GM13977 (cell line): Measurements from ENCODE around the gene DEAF1.
A peak's percentile ranks its signal among the peaks of the same experiment; 100 is the strongest.

Source experiments
- DNase-seq: peaks from one replicate; pipeline ENCODE4 v3.0.0; 2012; ENCODE audit warnings: low spot score
- in situ Hi-C: fragments of 300-500 bp; cut with MboI; formaldehyde crosslinking; loops from one replicate; pipeline ENCODE4 v1.12.0; 2022; ENCODE audit warnings: low sequenced_read_pairs, low pct_unique_long_range_greater_than_20kb, mixed read lengths, inconsistent platforms; ENCODE audit not compliant: unreplicated experiment
- TF ChIP-seq, protein P1 (sequence below): IDR thresholded peaks from 2 replicates; pipeline ENCODE4 v1.5.1; 2012; ENCODE audit warnings: mild to moderate bottlenecking, control low read depth; ENCODE audit not compliant: insufficient read depth; ENCODE audit errors: extremely low read depth, missing control alignments

DEAF1 gene

DNA sequence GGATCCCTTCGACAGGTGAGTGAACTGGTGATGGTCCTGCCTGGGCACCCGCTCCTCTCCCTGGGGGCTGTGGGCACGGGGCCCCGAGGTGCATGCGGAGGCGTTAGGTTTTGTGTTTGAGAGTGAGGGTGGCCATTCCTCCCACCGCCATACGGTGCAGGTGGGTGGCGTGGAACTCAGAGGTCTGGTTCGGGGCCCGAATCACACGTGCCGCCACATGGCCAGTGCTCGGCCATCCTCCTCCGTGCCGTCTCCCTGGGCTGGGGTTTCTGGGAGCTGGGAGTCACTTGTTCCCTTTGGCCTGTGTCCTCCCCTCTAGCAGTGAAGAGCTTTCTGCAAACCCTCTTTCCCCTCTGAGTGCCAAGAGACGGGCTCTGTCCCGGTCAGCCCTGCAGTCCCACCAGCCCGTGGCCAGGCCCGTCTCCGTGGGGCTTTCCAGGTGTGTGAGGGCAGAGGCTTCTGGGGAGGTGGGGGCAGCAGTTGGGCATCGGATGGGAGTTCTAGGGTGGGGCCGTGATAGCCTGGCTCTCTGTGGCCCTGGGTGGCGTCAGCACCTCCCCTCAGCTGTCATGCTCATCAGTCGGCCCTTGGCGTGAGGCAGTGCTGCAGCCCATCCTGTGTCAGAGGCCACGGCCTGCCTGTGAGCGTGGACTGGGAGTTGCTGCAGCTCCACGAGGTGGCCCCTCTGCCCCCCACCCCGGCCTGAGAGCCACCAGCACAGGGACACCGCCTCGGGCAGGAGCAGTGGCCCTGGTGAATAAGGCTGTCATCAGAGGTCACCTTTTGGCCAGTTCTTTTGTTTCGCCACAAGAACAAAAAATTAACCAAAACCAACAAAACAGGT is 89.5 kb downstream of the DEAF1 start:
- DNase-seq, result no peak
- in situ Hi-C loops, result no loop called here

GRCh38 chr11:603154-603553 is 91.9 kb downstream of the DEAF1 start:
- in situ Hi-C loops, result no loop called here

More for the DNA sequence above, 89.5 kb downstream of the DEAF1 start:
- TF ChIP-seq, protein P1, sequence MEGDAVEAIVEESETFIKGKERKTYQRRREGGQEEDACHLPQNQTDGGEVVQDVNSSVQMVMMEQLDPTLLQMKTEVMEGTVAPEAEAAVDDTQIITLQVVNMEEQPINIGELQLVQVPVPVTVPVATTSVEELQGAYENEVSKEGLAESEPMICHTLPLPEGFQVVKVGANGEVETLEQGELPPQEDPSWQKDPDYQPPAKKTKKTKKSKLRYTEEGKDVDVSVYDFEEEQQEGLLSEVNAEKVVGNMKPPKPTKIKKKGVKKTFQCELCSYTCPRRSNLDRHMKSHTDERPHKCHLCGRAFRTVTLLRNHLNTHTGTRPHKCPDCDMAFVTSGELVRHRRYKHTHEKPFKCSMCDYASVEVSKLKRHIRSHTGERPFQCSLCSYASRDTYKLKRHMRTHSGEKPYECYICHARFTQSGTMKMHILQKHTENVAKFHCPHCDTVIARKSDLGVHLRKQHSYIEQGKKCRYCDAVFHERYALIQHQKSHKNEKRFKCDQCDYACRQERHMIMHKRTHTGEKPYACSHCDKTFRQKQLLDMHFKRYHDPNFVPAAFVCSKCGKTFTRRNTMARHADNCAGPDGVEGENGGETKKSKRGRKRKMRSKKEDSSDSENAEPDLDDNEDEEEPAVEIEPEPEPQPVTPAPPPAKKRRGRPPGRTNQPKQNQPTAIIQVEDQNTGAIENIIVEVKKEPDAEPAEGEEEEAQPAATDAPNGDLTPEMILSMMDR, result no peak

DNA sequence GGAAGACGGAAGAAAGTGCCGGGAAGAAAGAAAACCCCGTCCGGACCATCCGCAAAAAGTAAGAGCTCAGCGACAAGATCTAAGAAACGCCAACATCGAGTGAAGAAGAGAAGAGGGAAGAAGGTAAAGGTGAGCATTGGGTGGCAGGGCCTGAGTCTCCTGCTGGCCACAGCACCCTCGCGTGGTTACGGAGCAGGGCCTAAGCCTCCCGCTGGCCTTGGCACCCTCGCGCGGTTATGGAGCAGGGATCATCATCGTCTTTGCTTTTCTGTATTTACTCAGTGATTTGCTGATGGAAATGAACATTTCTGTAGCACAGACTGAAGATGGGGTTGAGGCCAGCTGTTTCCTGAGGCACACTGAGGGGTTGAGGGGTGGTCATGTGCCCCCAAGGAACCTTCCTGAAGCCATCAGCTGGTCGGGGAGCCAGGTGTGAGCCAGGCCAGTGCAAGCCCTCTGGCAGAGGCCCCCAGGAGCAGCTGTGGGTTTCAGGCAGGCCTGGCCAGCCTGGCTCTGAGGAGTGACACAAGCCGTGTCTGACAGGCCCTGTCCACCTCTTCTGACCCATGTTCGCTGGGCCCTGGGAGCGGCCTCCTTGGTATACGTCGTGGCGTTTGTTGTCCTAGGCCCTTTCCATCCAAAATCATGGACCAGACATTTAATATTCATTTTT is 93.3 kb downstream of the DEAF1 start:
- TF ChIP-seq, protein P1, result no peak
- in situ Hi-C loops, result no loop called here
- DNase-seq, result no peak

More at GRCh38 chr11:603154-603553, 91.9 kb downstream of the DEAF1 start:
- no peak for DNase-seq
- TF ChIP-seq, protein P1, result no peak

- TF ChIP-seq, protein P1, result no peak
- in situ Hi-C loops, result no loop called here
- no peak for DNase-seq
Measured at GRCh38 chr11:598005-598680, 96.9 kb downstream of the DEAF1 start.

- TF ChIP-seq, protein P1, result peak; percentile 41
- in situ Hi-C loops, result no loop called here
- no peak for DNase-seq
Measured at GRCh38 chr11:597166-597725, 97.8 kb downstream of the DEAF1 start.

DNA sequence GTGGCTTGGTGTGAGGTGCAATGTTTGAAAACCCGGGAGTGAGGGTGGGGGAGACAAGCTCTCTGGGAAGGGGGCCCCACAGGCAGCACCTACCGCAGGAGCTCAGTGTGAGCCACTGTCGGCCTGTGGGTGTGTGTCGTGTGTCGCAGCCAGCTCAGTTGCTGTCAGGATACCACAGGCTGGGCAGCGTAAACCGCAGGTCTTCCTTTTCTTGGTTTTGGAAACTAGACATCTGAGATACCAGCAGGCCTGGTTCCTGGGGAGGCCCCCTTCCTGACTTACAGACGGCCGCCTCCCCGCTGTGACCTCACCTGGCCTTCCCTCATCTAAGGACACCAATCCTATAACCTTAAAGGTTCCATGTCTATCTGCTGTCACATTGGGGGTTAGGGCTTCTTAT is 98.6 kb downstream of the DEAF1 start:
- in situ Hi-C loops, result no loop called here
- no peak for DNase-seq
- TF ChIP-seq, protein P1, result no peak
